GM21737 (cell line): ENCODE data around the gene KLHL24.
"Not testable (repeated sequence)": the region's sequence is repeated elsewhere in the genome, so short reads cannot be mapped to it uniquely, and the experiment has no call there.

ENCODE experiments used
- ATAC-seq: cut with Tn5 transposase; IDR thresholded peaks from one replicate; pipeline ENCODE4 v1.9.1; 2021; ENCODE audit warnings: mild to moderate bottlenecking, moderate library complexity; ENCODE audit not compliant: unreplicated experiment

The KLHL24 gene, protein sequence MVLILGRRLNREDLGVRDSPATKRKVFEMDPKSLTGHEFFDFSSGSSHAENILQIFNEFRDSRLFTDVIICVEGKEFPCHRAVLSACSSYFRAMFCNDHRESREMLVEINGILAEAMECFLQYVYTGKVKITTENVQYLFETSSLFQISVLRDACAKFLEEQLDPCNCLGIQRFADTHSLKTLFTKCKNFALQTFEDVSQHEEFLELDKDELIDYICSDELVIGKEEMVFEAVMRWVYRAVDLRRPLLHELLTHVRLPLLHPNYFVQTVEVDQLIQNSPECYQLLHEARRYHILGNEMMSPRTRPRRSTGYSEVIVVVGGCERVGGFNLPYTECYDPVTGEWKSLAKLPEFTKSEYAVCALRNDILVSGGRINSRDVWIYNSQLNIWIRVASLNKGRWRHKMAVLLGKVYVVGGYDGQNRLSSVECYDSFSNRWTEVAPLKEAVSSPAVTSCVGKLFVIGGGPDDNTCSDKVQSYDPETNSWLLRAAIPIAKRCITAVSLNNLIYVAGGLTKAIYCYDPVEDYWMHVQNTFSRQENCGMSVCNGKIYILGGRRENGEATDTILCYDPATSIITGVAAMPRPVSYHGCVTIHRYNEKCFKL

DNA sequence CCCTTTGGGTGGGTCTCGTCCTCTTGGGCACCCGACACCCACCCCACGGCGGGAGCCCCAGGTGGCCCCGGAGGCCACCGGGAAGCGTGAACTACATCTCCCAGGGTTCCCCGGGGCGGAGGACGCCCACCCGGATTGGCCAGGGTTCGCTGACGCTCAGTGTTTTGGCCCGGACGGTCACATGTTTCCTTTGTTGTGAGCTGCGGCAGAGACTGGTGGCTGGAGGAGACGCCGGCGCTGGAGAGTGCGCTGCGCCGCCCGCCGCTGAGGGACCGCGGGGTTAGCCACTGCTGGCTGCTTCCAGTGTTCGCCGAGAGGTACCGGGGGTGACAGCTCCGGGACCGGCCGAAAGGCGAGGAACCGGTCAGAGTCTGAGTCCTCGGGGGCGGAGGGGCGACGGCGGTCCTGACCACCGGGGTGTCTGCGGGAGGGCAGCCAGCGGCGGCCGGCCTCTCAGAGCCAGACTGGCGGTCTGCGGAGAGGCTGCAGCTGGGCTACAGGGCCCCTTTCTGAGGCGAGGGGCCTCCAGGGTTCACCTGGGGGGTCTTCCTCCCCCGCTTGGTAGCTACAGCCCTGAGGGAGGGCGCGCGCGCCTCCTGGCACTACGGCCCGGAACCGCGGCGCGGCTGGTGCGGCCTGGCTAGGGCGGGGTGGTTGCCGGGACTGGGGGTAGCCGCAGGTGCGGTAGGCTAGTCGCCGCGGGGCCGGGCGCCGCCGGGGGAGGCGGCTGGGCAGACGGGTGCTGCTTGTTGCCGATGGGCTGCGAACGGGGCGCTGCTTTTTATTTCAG is at the start of gene KLHL24:
KLHL24 (plus strand) TSS at position 193 of the 790 bp plus-strand sequence. CDS start 14,734 bp downstream, outside the sequence.
- peak; percentile 82 for ATAC-seq

DNA sequence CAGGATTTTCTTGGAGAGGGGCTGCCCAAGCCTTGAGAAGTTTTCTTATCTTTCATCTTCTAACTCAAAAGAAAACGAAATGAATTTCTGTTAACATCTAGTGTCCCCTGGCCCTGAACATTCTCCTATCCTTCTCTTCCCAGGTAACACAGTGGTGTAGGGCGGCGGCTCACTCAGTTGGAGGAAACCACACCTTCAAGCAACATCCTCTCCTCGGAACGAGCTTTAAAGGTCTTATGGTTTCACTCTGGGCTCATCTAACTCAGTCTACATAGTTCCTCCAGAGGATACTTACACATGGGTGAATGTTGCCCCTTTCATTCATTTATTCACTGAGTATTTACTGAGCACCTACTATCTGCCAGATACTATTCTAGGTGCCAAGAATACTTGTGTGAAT is 48.9 kb upstream of the KLHL24 start:
- no peak for ATAC-seq

DNA sequence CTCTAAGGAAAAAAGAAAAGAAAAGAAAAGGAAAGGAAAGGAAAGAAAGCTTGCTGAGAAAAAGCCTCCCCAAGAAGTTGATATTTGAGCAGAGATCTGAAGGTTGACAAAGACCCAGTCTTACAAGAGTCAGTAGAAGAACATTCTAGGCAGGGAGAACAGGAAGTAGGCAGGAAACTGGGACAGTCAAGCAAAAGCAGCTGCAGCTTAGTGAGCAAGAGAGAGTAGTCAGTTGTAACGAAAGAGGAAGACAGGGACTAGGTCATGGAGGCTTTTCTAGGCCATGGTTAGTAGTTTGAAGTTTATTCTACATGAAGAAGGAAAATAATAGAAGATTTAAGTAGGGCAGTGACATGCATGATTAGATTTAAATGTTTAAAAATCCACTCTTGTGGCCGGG is 48.1 kb upstream of the KLHL24 start:
- ATAC-seq, result no peak

DNA sequence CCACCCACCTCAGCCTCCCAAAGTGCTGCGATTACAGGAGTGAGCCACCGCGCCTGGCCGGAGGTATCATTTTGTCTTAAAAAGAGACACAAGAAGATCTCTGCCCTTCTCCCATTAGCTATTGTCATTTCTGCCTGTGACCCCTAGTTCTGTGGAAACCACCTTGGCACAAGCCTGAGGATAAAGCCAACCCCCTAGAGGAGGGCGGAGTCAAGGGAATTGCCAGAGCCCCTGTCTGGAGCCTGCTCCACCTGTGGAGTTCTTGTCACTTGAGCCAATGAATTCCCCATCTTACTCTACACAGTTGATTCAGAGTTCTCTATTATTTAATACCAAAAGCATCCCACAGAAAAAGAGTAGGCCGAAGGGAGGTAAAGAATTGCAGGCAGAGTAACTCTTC is 45.0 kb upstream of the KLHL24 start:
- ATAC-seq, result no peak

DNA sequence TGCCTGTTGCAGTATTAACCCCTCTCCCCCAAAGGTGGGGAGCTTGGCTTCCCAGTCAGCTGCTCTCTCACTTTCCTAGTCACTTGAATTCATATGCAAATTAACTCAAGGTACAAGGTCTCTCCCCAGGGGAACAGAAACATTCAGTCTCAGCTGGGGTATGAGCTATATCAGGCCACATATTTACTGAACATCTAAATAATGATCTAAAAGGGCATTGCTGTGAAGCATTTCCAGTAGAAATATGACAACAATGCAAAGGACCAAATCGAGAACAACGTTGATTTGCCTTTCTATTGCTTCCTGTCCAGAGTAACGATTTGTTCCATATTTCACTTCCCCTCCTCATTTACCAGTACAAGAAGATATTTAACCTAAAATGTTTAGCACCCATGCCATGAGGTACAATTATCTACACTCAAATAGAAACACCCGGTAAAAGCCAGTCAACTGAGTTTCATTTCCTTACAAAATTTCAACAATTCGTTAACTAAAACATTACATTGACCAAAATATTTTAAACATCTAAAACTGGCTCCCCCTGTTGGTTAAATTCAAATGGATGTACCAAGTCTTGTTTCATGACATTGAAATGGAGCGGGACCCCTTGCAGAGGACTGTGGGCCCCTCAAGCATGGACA is 43.4 kb upstream of the KLHL24 start:
- peak; percentile 96 for ATAC-seq

DNA sequence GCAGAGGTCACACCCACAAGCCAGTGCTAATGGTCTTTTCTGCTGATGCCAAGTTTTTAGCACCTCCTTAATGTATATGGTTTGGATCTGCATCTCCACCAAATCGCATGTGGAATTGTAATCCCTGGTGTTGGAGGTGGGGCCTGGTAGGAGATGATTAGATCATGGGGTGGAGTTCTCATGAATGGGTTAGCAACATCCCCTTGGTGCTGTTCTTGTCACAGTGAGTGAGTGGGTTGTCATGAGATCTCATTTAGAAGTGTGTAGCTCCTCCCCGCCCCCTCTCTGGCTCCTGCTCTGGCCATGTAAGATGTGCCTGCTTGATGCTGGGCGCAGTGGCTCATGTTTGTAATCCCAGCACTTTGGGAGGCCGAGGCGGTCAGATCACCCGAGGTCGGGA is 42.6 kb upstream of the KLHL24 start:
- no peak for ATAC-seq

DNA sequence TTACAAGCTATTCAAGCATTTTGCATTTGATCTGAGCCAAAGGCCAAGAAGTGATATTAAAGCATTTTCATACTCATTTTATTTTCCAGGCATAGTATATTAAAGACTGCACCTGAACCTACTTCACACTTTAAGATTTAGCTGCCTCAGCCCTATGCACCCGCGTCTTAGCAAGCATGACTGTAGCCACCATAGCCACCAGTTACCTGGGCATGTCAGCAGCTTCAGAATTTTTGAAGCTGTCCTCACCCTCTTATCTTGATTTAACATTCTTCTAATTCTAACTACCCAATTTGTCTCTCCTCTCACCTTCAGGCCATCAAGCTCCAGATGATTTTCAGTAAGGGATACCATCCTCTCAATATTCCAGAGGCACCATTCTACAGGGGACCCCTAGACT is 40.8 kb upstream of the KLHL24 start:
- ATAC-seq, result no peak

DNA sequence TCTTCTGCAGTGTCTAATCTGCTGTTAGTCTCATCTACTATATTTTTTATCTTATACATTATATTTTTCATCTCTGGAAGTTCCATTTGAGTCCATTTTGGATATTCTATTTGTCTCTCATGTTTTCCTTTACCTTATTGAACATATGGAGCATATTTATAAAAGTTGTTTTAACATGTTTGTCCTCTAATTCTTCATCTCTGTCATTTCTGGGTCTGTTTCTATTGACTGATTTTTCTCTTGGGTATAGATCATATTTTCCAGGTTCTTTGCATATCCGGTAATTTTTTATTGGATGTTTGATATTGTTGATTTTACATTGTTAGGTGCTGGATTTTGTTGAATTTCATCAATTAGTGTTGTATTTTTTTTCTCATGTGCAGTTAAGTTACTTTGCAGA is 37.5 kb upstream of the KLHL24 start:
- no peak for ATAC-seq

DNA sequence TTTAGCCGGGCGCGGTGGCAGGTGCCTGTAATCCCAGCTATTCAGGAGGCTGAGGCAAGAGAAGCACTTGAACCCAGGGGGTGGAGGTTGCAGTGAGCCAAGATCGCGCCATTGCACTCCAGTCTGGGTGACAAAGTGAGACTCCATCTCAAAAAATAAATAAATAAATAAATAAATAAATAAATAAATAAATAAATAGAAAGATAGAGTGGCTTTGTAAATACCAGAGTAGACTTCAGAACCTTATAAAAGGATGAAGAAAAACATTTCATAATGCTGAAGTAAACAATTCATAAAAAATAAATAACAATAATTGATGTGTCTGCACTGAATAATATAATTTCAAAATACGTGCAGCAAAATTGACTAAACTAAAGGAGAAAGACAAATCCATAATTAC is 24.1 kb upstream of the KLHL24 start:
- not testable (repeated sequence) for ATAC-seq

DNA sequence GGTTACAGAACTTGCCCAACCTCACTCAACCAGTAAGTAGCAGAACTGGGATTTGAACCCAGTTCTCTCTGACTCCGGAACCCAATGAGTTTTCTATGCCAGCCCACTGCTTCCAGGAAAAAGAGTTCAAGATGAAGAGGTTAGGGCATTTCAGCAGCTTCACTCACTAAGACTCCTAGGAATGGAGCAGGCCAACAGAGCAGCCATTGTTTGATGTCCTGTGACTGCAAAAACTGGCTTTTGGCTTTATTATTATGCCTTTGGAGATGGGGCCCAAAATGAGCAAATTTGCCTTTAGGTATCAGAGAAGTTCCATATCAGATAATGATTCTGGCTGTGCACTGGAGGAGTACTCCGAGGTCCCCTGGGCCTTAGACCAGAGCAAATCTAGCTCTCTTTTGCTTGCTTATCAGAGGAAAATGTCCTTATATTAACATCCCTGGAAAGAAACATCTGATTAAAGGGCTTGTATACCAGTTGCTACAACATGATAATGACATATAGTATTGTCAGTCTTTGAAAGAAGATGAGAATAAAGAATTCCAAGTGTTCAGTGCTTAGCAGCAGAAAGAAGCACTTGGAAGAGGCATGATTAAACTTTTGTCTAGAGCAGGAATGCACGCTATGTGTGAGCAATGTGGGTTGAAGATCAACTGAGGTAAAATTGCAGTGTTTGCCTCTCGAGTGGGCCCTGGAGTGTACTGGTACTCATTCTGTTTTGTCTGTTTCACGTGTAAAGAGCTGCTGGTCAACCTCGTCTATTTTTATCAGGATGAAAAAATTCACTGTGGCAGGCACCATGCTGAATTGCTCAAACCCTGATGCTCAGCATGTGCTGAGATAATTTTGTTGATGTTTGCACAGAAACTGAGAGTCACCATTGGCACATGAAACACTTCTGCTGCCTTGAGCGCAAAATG is 21.8 kb upstream of the KLHL24 start:
- ATAC-seq, result no peak

DNA sequence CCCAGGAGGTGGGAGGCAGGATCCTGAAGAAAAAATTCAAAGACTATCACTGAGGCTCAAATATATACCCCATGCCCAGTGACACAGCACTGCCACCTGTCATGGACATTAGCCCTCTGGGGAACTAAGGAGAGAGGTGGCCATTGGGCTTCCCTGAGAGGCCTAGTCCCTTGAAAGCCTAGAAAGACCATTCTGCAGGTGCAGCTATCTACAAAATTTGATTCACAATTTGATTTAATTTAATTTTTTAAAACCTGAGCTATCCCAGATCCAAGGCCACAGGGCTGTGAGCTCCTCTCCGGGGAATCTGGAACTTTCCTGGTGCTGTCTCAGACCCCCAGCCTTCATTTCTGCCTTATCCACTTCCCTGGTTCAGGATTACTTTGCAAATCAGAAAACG is 16.9 kb upstream of the KLHL24 start:
- no peak for ATAC-seq

DNA sequence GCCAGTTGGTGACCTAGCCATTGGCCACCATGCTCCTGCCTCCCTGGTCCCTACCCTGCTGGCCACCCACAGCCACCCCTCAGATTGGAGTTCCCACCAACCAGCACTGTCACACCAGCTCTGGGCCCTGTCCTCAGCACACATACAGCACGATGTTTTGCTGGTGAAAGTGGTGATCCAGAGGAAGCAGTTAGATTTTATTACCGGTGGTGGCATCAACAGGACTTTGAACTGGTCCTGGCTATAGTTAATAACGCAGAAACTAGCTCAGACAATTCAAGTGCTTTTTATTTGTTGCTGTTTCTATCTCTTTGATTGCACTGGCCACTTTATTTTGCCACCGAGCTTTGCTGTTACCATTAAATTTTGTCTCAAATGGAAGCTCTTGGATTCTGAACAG is 16.4 kb upstream of the KLHL24 start:
- ATAC-seq, result no peak

DNA sequence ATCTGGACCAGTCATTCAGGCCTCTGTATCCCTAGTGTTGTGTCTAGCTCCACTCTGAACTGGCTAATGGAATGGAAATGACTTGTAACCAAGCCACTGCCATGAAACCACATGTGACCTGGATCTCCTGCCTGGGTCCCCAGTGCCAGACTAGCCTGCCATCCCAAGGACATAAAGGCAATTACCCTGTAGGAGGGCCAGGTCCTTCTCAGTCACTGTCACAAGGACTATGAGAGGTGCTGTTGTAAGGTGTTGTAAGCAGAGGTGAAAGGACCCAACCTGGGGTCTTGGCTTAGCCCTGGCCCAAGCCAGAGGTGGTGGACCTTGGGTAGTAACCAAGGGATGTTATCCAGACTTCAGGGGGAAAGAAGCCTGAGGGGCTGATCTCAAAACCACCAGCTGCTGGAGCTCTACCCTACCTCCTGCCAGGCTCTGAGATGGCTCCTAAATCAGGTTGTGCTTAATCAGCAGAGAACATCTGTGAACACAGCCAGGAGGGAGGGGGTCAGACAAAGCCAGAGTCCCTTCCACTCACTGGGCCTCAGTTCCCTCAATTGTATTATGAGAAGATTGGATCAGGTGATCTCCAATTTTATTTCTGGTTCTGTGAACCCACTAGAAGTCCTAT is 15.7 kb upstream of the KLHL24 start:
- ATAC-seq, result no peak

DNA sequence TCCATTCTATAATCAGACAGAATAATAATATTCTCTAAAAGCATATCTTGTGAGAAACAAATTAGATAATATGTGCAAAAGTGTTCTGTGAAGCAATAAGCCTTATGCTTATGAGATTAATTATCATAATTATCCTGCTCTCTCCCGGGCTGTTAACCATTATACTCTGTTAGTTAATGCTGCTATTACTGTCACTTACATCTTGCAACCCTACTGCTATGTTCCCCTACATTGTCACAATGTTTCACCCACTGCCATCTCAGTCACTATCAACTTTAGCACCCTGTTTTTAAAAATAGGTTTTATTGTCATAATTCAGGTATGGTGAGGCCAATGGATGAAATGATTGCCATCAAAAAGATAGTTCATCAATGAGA is 15.2 kb upstream of the KLHL24 start:
- no peak for ATAC-seq

DNA sequence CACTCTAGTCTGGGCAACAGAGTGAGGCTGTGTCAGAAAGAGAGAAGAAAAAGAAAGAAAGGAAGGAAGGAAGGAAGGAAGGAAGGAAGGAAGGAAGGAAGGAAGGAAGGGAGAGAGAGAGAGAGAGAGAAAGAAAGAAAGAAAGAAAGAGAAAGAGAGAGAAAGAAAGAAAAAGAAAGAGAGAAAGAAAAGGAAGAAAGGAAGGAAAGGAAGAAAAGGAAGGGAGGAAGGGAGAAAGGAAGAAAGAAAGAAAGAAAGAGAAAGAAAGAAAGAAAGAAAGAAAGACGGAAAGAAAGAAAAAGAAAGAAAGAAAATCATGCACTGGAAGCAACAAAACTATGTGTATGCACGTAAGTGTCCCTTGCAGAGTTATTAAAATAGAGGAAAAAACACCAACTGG is 12.9 kb upstream of the KLHL24 start:
- not testable (repeated sequence) for ATAC-seq

DNA sequence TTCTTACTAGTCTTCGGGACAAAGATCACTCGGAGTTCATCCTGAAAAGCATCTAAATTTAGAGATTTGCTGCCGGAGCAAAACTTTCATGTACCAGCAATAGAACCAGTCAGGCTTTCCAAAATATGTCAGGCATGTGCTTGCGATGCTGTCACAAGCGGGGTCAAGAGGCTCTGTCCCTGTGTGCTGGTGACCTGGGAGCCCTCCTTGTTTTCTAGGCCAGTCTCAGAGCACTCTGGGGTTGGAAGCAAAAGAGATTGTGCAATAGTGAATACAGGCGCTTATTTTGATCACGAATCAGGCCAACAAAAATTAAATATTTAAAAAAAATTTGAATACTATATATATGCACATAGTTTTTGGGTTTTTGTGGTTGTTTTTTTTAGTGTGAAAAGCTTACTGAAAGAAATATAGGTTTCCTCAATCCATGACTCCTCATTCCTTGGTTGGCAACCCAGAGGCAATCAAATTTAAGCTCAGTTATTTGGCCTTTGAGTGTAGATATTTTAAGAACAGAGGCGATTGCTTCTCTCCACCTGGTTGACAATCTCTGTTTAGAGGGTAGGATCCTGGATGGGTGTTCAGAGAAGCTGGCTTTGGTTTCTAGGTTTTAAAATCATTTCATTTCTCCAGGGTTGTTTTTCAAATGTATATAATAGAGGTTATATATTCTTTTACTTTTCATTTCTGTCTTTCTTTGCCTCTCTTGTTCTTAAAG is 8.4 kb upstream of the KLHL24 start:
- no peak for ATAC-seq

DNA sequence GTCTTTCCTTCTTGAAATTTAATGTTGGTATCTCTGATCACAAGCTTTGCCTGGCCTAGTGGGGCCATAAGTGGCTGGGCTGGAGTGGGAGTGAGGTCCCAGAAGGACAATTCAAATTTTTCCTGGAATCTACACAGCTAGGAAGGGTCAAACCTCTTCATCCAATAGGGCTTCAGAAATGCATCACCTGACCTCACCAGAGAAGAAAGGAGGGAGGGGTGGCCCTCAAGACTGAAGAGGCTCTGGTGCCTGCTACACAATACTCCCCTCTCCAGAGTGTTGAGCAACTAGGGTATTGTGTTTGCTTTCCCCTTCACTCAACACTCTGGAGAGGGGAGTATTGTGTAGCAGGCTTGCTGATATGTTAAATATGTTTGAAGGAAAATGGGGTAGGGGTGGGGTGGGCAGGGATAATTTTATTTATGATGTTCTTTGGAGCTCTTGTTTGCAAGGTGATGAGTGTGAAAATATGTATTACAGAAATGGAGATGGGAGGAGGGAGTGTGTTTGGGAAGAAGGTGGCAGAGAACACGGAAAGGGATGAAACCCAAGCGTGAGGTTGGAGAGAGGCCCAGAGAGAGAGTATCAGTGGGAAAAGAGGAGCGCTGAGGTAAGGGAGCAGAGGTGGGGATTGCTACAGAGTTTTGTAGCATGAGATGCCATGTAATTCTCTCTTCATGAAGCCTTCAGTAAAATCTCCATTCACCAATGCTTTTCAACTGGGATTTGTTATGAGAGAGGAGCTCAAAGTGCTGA is 5.7 kb upstream of the KLHL24 start:
- no peak for ATAC-seq

DNA sequence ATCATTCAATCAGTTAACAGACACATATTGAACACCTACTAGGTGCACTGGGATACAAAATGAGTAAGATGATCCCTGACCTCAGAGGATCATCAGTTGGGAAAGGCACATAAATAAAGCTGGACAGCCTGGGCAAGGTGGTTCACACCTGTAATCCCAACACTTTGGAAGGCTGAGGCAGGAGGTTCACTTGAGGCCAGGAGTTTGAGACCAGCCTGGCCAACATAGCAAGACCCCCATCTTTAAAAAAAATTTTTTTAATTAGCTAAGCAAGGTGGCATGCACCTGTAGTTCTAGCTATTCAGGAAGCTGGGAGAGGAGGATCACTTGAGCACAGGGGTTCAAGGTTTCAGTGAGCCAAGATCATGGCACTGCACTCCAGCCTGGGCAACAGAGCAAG is 3.7 kb upstream of the KLHL24 start:
- no peak for ATAC-seq

DNA sequence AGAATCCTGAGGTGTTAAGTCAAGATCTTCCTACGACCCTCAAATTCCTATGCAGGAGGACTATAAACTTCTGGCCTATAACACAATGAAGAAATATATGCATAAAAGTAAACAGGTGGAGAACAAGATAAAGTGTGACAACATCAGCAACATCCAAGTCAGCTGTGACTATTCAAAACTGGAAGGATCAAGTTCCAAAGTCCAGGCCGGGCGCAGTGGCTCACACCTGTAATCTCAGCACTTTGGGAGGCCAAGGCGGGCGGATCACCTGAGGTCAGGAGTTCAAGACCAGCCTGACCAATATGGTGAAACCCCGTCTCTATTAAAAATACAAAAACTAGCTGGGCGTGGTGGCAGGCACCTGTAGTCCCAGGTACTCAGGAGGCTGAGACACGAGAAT is 2.7 kb upstream of the KLHL24 start:
- ATAC-seq, result not testable (repeated sequence)
